IMR-90 (cell line): ENCODE measurements around the gene UCK2. TPM values are rescaled to one million over a fixed set of nuclear protein-coding genes. Genes with fewer than 3 reads are reported as not detected.

Experiments used
- ATAC-seq: fragments of 200-7000 bp; cut with Tn5 transposase; 2 replicates; pipeline ENCODE4 v1.9.1; 2020; ENCODE audit warnings: low read depth, mild to moderate bottlenecking, moderate library complexity
- BruUV-seq: library from RNA; stranded (reverse); fragments of 400-500 nt; replicated peaks from 2 replicates; lab custom pipeline; 2021; lab: Mats Ljungman, UMichigan
- CTCF ChIA-PET: fragments of 300-600 bp; formaldehyde crosslinking; extraction: SDS; loops from one replicate; lab custom pipeline; 2021; ENCODE audit warnings: antibody characterized with exemption; lab: Yijun Ruan, JAX
- POLR2A ChIA-PET: fragments of 300-600 bp; sonication (Branson Sonifier 250); formaldehyde crosslinking; loops from one replicate; lab custom pipeline; 2022; ENCODE audit warnings: antibody characterized with exemption; ENCODE audit not compliant: unreplicated experiment; lab: Charles Lee
- DNase-seq: peaks from one replicate; pipeline ENCODE4 v3.0.0; 2013
- H2AFZ ChIP-seq: replicated peaks from 2 replicates; pipeline ENCODE3; 2013; ENCODE audit warnings: low read length, mild to moderate bottlenecking; ENCODE audit not compliant: poor library complexity
- H2AK5ac ChIP-seq: 2 replicates; pipeline ENCODE4 v1.6.1; 2013; ENCODE audit warnings: low read depth, low read length, inconsistent platforms
- H2AK9ac ChIP-seq: replicated peaks from 2 replicates; pipeline ENCODE3; 2013; ENCODE audit warnings: mild to moderate bottlenecking, low read depth, low read length, moderate library complexity; ENCODE audit not compliant: poor library complexity
- H2BK120ac ChIP-seq: 2 replicates; pipeline ENCODE4 v1.6.1; 2013; ENCODE audit warnings: low read depth, low read length, inconsistent platforms
- H2BK15ac ChIP-seq: 3 replicates; pipeline ENCODE4 v1.6.1; 2013; ENCODE audit warnings: low read depth, low read length, inconsistent platforms
- H2BK20ac ChIP-seq: 2 replicates; pipeline ENCODE4 v1.6.1; 2013; ENCODE audit warnings: low read depth, mild to moderate bottlenecking, inconsistent platforms, low read length, moderate library complexity
- H2BK5ac ChIP-seq: 2 replicates; pipeline ENCODE4 v1.6.1; 2013; ENCODE audit warnings: mild to moderate bottlenecking, low read depth, low read length, inconsistent platforms; ENCODE audit not compliant: poor library complexity, severe bottlenecking
- H3K14ac ChIP-seq: replicated peaks from 2 replicates; pipeline ENCODE4 v1.6.1; 2013; ENCODE audit warnings: low read depth, low read length, inconsistent platforms
- H3K18ac ChIP-seq: 2 replicates; pipeline ENCODE4 v1.6.1; 2013; ENCODE audit warnings: low read depth, low read length, control low read depth
- H3K23ac ChIP-seq: 2 replicates; pipeline ENCODE4 v1.6.1; 2013; ENCODE audit warnings: low read depth, low read length, inconsistent platforms
- H3K27ac ChIP-seq: 2 replicates; pipeline ENCODE4 v1.5.1; 2013; ENCODE audit warnings: mild to moderate bottlenecking, control low read depth, low read length; ENCODE audit not compliant: insufficient read depth
- H3K27me3 ChIP-seq: 2 replicates; pipeline ENCODE4 v1.6.1; 2013; ENCODE audit warnings: low read length; ENCODE audit not compliant: control insufficient read depth, insufficient read depth
- H3K36me3 ChIP-seq: 2 replicates; pipeline ENCODE4 v1.6.1; 2013; ENCODE audit warnings: low read length, mixed read lengths; ENCODE audit not compliant: control insufficient read depth, insufficient read depth
- H3K4ac ChIP-seq: 2 replicates; pipeline ENCODE4 v1.6.1; 2013; ENCODE audit warnings: low read depth, low read length, inconsistent platforms
- H3K4me1 ChIP-seq: 2 replicates; pipeline ENCODE4 v1.6.1; 2013; ENCODE audit warnings: low read length, mixed read lengths; ENCODE audit not compliant: control insufficient read depth, insufficient read depth
- H3K4me2 ChIP-seq: 2 replicates; pipeline ENCODE4 v1.6.1; 2013; ENCODE audit warnings: low read depth, mild to moderate bottlenecking, control low read depth, low read length, moderate library complexity
- H3K4me3 ChIP-seq: 2 replicates; pipeline ENCODE4 v1.5.1; 2013; ENCODE audit warnings: low read depth, mild to moderate bottlenecking, control low read depth, low read length, moderate library complexity; ENCODE audit not compliant: insufficient read depth
- H3K56ac ChIP-seq: 2 replicates; pipeline ENCODE4 v1.6.1; 2013; ENCODE audit warnings: low read length, inconsistent platforms; ENCODE audit not compliant: insufficient read depth; ENCODE audit errors: extremely low read depth
- H3K79me1 ChIP-seq, 2 experiments: 2 replicates each; pipeline ENCODE4 v1.6.1; 2013; ENCODE audit warnings: low read length in 2 of 2, inconsistent platforms in 1 of 2, low read depth in 1 of 2
- H3K9ac ChIP-seq: 2 replicates; pipeline ENCODE4 v1.6.1; 2013; ENCODE audit warnings: low read depth, low read length, control low read depth
- H3K9me1 ChIP-seq: 2 replicates; pipeline ENCODE4 v1.6.1; 2013; ENCODE audit warnings: low read length, inconsistent platforms; ENCODE audit not compliant: insufficient read depth
- H3K9me3 ChIP-seq: 2 replicates; pipeline ENCODE4 v1.6.1; 2013; ENCODE audit warnings: low read length; ENCODE audit not compliant: control insufficient read depth, insufficient read depth
- H4K20me1 ChIP-seq: 2 replicates; pipeline ENCODE4 v1.6.1; 2013; ENCODE audit warnings: low read length, inconsistent platforms; ENCODE audit not compliant: insufficient read depth
- H4K5ac ChIP-seq: 2 replicates; pipeline ENCODE4 v1.6.1; 2013; ENCODE audit warnings: mild to moderate bottlenecking, low read depth, low read length, control low read depth
- H4K8ac ChIP-seq, 2 experiments: 2 replicates each; pipeline ENCODE4 v1.6.1; 2013; ENCODE audit warnings: low read depth in 2 of 2, low read length in 2 of 2, control low read depth in 1 of 2, inconsistent platforms in 1 of 2
- H4K91ac ChIP-seq: 2 replicates; pipeline ENCODE4 v1.6.1; 2013; ENCODE audit warnings: low read depth, low read length, inconsistent platforms; ENCODE audit not compliant: insufficient read depth
- BHLHE40 ChIP-seq: fragments of 150-350 bp; IDR thresholded peaks from 2 replicates; pipeline ENCODE4 v1.6.1; 2016; ENCODE audit warnings: mild to moderate bottlenecking, low read depth, low read length
- CEBPB ChIP-seq: IDR thresholded peaks from 2 replicates; pipeline ENCODE4 v1.6.1; 2012; ENCODE audit warnings: low read depth, low read length, improper control_type of control experiment
- CHD1 ChIP-seq: IDR thresholded peaks from 2 replicates; pipeline ENCODE4 v1.6.1; 2012; ENCODE audit warnings: low read depth, low read length, improper control_type of control experiment
- FOS ChIP-seq: fragments of 150-350 bp; IDR thresholded peaks from 2 replicates; pipeline ENCODE4 v1.6.1; 2016; ENCODE audit warnings: low read depth, low read length
- MXI1 ChIP-seq: IDR thresholded peaks from 2 replicates; pipeline ENCODE4 v1.6.1; 2012; ENCODE audit warnings: low read depth, mild to moderate bottlenecking, low read length, moderate library complexity, borderline replicate concordance
- NFE2L2 ChIP-seq: fragments of 150-350 bp; IDR thresholded peaks from 2 replicates; pipeline ENCODE4 v1.6.1; 2016; ENCODE audit warnings: low read depth, mild to moderate bottlenecking, low read length
- POLR2A ChIP-seq: IDR thresholded peaks from 2 replicates; pipeline ENCODE4 v1.6.1; 2012; ENCODE audit warnings: mild to moderate bottlenecking, low read depth, low read length
- RCOR1 ChIP-seq: IDR thresholded peaks from 2 replicates; pipeline ENCODE4 v1.6.1; 2012; ENCODE audit warnings: mild to moderate bottlenecking, low read length, improper control_type of control experiment; ENCODE audit not compliant: insufficient replicate concordance
- RFX5 ChIP-seq: IDR thresholded peaks from 2 replicates; pipeline ENCODE4 v1.8.0; 2012; ENCODE audit warnings: low read depth, mild to moderate bottlenecking, low read length, moderate library complexity
- WGBS, 2 experiments: methylation state at CpG; one replicate each; pipeline versions ENCODE4 v1.1.5 to v1.1.7; 2013; ENCODE audit warnings: missing lambda C conversion rate in 2 of 2; ENCODE audit not compliant: insufficient read length in 1 of 2; ENCODE audit errors: extremely low coverage in 2 of 2; 5-methylcytosine and 5-hydroxymethylcytosine counted together
- dilution Hi-C: fragments of 300-500 bp; cut with HindIII; formaldehyde crosslinking; loops from one replicate; pipeline ENCODE4 v1.14.3; 2018; ENCODE audit warnings: low sequenced_read_pairs; ENCODE audit not compliant: unreplicated experiment
- in situ Hi-C: fragments of 300-500 bp; cut with MboI; formaldehyde crosslinking; loops from 3 replicates; pipeline ENCODE4 v1.14.3; 2019; ENCODE audit warnings: low sequenced_read_pairs, inconsistent platforms, mixed read lengths
- intact Hi-C: fragments of 100-400 bp; cut with micrococcal nuclease; formaldehyde crosslinking; loops from 2 replicates; pipeline ENCODE4 v1.10.0; 2022
- polyA plus RNA-seq, 3 experiments: library from polyadenylated mRNA; depleted of rRNA; stranded (reverse); fragments of >200 nt; gene quantifications; 2 replicates each; pipeline ENCODE4 v1.2.3, GENCODE V29; 2012; ENCODE audit warnings: low replicate concordance in 1 of 3
- total RNA-seq: library from RNA; depleted of rRNA; stranded (reverse); fragments of >200 nt; gene quantifications from 2 replicates; pipeline ENCODE4 v1.2.3, GENCODE V29; 2012
- TF ChIP-seq, protein P1 (sequence below): fragments of 150-350 bp; IDR thresholded peaks from 2 replicates; pipeline ENCODE4 v1.6.1; 2016; ENCODE audit warnings: low read depth, mild to moderate bottlenecking, low read length, moderate library complexity, borderline replicate concordance
- TF ChIP-seq, protein P2 (sequence below): fragments of 150-350 bp; IDR thresholded peaks from 2 replicates; pipeline ENCODE4 v1.6.1; 2017; ENCODE audit warnings: mild to moderate bottlenecking, antibody characterized with exemption, low read length, low read depth
- TF ChIP-seq, protein P3 (sequence below): conservative IDR thresholded peaks from 2 replicates; pipeline ENCODE4 v1.5.1; 2012; ENCODE audit warnings: mild to moderate bottlenecking, low read depth, low read length, improper control_type of control experiment

The UCK2 gene
- total and polyA plus RNA-seq, 2 of the 4 experiments (the other 2 are of a cell fraction), result 83.0 to 87.8 TPM

DNA sequence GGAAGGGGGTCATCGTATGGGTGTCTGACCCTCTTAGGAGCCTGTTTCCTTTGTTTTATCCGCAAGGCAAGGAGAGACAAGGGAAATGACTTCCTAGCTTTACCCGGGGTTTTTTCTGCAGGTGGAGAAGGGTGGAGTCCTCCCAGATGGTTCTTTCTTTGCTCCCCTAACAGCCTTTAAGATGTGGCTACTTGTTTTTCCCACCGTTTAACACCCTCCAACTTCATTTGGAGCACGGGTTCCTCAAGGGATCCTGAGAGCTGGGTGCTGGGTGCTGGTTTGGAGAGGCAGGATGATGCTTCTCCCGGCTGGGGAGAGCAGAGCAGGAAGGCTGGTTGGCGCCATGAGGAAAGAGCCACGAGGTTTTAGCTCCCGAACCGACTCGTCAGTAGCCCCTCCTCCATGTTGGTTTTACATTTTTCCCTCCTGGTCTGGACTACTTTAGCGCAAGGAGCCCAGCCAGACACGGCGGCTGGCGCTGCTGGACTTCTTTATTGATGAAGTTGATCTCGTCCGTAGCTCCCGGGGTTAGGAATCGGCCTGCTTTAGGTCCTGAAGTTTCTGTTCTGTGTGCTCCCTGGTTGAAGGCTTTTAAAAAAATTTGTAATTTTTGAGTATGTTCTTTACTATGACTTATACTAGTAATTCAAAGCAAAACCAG is 1.4 kb downstream of the UCK2 start (continued):
- TF ChIP-seq FOS (no peak), CEBPB (no peak), MXI1 (peak; percentile 97)

DNA sequence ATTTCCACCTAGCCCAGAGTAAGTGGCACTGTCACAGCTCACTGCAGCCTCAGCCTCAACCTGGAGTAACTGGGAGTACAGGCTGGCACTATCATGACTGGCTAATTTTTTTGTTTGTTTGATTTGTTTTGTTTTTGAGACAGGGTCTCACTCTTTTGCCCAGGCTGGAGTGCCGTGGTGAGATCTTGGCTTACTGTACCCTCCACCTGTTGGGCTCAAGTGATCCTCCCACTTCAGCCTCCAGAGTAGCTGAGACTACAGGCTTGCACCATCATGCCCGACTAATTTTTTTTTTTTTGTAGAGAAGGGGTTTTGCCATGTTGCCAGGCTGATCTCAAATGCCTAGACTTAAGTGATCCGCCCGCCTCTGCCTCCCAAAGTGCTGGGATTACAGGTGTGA is 2.5 kb downstream of the UCK2 start:
- intact Hi-C loops (loop anchor here (1.0 to 10.0 kb wide), 5 partner anchors 61 to 228 kb away; partner anchors contain the start of gene MGST3), dilution Hi-C loops (no loop called here), in situ Hi-C loops (no loop called here)
- H3K27ac ChIP-seq, result no peak overlapping the region
- H3K4me1 ChIP-seq, result peaks cover 7% of the 10 kb centered on the region
- H3K4me3 ChIP-seq, result no peak overlapping the region
- H2AK5ac ChIP-seq, result peak overlapping the region; percentile 11; the same call in 1 of the 2 replicates
- peak overlapping the region; percentile 66 for H2BK5ac ChIP-seq
- H3K4ac ChIP-seq, result peak overlapping the region; percentile 33; the same call in 1 of the 2 replicates
- H2BK120ac ChIP-seq, result no peak overlapping the region
- H3K56ac ChIP-seq, result no peak overlapping the region
- DNase-seq, result no peak
- H3K18ac ChIP-seq, result no peak overlapping the region
- BruUV-seq, result no TSS peak
- no peaks in the 10 kb centered on the region for H3K36me3 ChIP-seq
- no peaks in the 10 kb centered on the region for H3K9me3 ChIP-seq
- H3K9me1 ChIP-seq, result peaks cover 10% of the 10 kb centered on the region
- H3K23ac ChIP-seq, result peak overlapping the region; percentile 93; the same call in 1 of the 2 replicates
- peaks cover 6 to 33% of the 10 kb centered on the region in 2 experiments; a peak in 3 of 4 replicates for H3K79me1 ChIP-seq
- peaks cover 37% of the 10 kb centered on the region for H4K20me1 ChIP-seq
- ChIA-PET CTCF (interaction anchor here (0.7 kb wide), 1 partner anchor 11 kb away, joined by 4 read pairs; no protein-coding TSS in a partner anchor), POLR2A (interaction anchor here (0.9 kb wide), 1 partner anchor 68 kb away, joined by 3 read pairs; no protein-coding TSS in a partner anchor)
- no peak overlapping the region for H2AK9ac ChIP-seq
- peak overlapping the region; percentile 14; the same call in 1 of the 2 replicates for H3K14ac ChIP-seq
- ATAC-seq, result no peak
- H3K9ac ChIP-seq, result 0 out of 2 replicates have a peak overlapping the region, but pooled peaks have one; percentile 84
- H4K91ac ChIP-seq, result no peak overlapping the region
- no peaks in the 10 kb centered on the region for H3K27me3 ChIP-seq
- H4K5ac ChIP-seq, result no peak overlapping the region
- WGBS, 2 experiments, result no CpG with 5 or more reads among the region's 4 CpGs
- no peak overlapping the region for H2BK15ac ChIP-seq
- no peak overlapping the region for H4K8ac ChIP-seq
- 0 out of 2 replicates have a peak overlapping the region, but pooled peaks have one; percentile 88 for H3K4me2 ChIP-seq
- no peak overlapping the region for H2AFZ ChIP-seq
- TF ChIP-seq, protein P1, sequence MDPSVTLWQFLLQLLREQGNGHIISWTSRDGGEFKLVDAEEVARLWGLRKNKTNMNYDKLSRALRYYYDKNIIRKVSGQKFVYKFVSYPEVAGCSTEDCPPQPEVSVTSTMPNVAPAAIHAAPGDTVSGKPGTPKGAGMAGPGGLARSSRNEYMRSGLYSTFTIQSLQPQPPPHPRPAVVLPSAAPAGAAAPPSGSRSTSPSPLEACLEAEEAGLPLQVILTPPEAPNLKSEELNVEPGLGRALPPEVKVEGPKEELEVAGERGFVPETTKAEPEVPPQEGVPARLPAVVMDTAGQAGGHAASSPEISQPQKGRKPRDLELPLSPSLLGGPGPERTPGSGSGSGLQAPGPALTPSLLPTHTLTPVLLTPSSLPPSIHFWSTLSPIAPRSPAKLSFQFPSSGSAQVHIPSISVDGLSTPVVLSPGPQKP, result no peak
- TF ChIP-seq RCOR1 (no peak), NFE2L2 (no peak), BHLHE40 (no peak), FOS (no peak), RFX5 (no peak), MXI1 (no peak), CEBPB (no peak), CHD1 (no peak), POLR2A (no peak)
- TF ChIP-seq, protein P2, sequence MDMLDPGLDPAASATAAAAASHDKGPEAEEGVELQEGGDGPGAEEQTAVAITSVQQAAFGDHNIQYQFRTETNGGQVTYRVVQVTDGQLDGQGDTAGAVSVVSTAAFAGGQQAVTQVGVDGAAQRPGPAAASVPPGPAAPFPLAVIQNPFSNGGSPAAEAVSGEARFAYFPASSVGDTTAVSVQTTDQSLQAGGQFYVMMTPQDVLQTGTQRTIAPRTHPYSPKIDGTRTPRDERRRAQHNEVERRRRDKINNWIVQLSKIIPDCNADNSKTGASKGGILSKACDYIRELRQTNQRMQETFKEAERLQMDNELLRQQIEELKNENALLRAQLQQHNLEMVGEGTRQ, result no peak
- TF ChIP-seq, protein P3, sequence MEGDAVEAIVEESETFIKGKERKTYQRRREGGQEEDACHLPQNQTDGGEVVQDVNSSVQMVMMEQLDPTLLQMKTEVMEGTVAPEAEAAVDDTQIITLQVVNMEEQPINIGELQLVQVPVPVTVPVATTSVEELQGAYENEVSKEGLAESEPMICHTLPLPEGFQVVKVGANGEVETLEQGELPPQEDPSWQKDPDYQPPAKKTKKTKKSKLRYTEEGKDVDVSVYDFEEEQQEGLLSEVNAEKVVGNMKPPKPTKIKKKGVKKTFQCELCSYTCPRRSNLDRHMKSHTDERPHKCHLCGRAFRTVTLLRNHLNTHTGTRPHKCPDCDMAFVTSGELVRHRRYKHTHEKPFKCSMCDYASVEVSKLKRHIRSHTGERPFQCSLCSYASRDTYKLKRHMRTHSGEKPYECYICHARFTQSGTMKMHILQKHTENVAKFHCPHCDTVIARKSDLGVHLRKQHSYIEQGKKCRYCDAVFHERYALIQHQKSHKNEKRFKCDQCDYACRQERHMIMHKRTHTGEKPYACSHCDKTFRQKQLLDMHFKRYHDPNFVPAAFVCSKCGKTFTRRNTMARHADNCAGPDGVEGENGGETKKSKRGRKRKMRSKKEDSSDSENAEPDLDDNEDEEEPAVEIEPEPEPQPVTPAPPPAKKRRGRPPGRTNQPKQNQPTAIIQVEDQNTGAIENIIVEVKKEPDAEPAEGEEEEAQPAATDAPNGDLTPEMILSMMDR, result no peak
- H2BK20ac ChIP-seq, result no peak overlapping the region
